NCI-H748 (cell line): ENCODE measurements around the gene SERPINA4.
A peak's percentile ranks its signal among the peaks of the same experiment; 100 is the strongest.
"Not testable (repeated sequence)": the region's sequence is repeated elsewhere in the genome, so short reads cannot be mapped to it uniquely, and the experiment has no call there.

Experiments
- DNase-seq: peaks from one replicate; lab custom pipeline; 2025; ENCODE audit not compliant: unreplicated experiment; lab: John Stamatoyannopoulos, UW

Gene SERPINA4

GRCh38 chr14:94568186-94568585, 6.9 kb downstream of the SERPINA4 start:
- no peak for DNase-seq

- no peak for DNase-seq
Observed at GRCh38 chr14:94569381-94570001, 8.2 kb downstream of the SERPINA4 start.

- DNase-seq, result no peak
Observed at GRCh38 chr14:94570002-94570400, 8.8 kb downstream of the SERPINA4 start.

GRCh38 chr14:94570440-94570839, 9.2 kb downstream of the SERPINA4 start:
- DNase-seq, result no peak

GRCh38 chr14:94571395-94571794, 10.2 kb downstream of the SERPINA4 start:
- no peak for DNase-seq

- DNase-seq, result no peak
Observed at GRCh38 chr14:94571950-94572349, 10.7 kb downstream of the SERPINA4 start.

GRCh38 chr14:94572637-94573303, 11.5 kb downstream of the SERPINA4 start:
- no peak for DNase-seq

GRCh38 chr14:94573475-94574277, 12.4 kb downstream of the SERPINA4 start:
- DNase-seq, result no peak

- DNase-seq, result no peak
Observed at GRCh38 chr14:94574336-94574735, 13.1 kb downstream of the SERPINA4 start.

GRCh38 chr14:94575730-94576585, 14.7 kb downstream of the SERPINA4 start:
- DNase-seq, result peak; percentile 16

- DNase-seq, result not testable (repeated sequence)
Observed at GRCh38 chr14:94577472-94577871, 16.2 kb downstream of the SERPINA4 start.

- no peak for DNase-seq
Observed at GRCh38 chr14:94578712-94579111, 17.5 kb downstream of the SERPINA4 start.

- peak; percentile 41 for DNase-seq
Observed at GRCh38 chr14:94581127-94581999, 20.1 kb downstream of the SERPINA4 start, which contains the start of gene SERPINA5. TSS of gene SERPINA5 (plus strand) at chr14:94581426. CDS start at chr14:94587363, 5,937 bp downstream.

GRCh38 chr14:94582199-94582750, 21.0 kb downstream of the SERPINA4 start:
- DNase-seq, result no peak

GRCh38 chr14:94582851-94583250, 21.6 kb downstream of the SERPINA4 start:
- DNase-seq, result no peak

- DNase-seq, result no peak
Observed at GRCh38 chr14:94583557-94583956, 22.3 kb downstream of the SERPINA4 start.

- DNase-seq, result no peak
Observed at GRCh38 chr14:94584591-94585280, 23.5 kb downstream of the SERPINA4 start.

- no peak for DNase-seq
Observed at GRCh38 chr14:94586635-94587034, 25.4 kb downstream of the SERPINA4 start.

- no peak for DNase-seq
Observed at GRCh38 chr14:94588311-94588710, 27.1 kb downstream of the SERPINA4 start.
